Loucy (cell line): ENCODE results near the gene HES5.

Experiments used
- H2AFZ ChIP-seq: fragments of 200-600 bp; sonication (generic); 2 replicates; pipeline ENCODE4 v1.6.0; 2016; ENCODE audit warnings: antibody characterized with exemption, mild to moderate bottlenecking, low read length, moderate library complexity
- H3F3A ChIP-seq: fragments of 200-600 bp; 2 replicates; pipeline ENCODE4 v1.6.0; 2016; ENCODE audit warnings: antibody characterized with exemption, low read depth, mild to moderate bottlenecking
- H3K27me3 ChIP-seq: fragments of 200-600 bp; sonication (generic); 2 replicates; pipeline ENCODE4 v1.6.1; 2014; ENCODE audit warnings: low read length, mild to moderate bottlenecking; ENCODE audit not compliant: insufficient read depth, poor library complexity, severe bottlenecking
- H3K36me3 ChIP-seq: fragments of 200-600 bp; sonication (generic); 2 replicates; pipeline ENCODE4 v1.6.1; 2016; ENCODE audit warnings: low read length; ENCODE audit not compliant: insufficient read depth
- H3K4me1 ChIP-seq: fragments of 200-600 bp; sonication (generic); 2 replicates; pipeline ENCODE4 v1.5.1; 2014; ENCODE audit warnings: low read length, mild to moderate bottlenecking; ENCODE audit not compliant: insufficient read depth, poor library complexity, severe bottlenecking
- H3K4me2 ChIP-seq: fragments of 200-600 bp; sonication (generic); 2 replicates; pipeline ENCODE4 v1.6.0; 2014; ENCODE audit warnings: antibody characterized with exemption, low read length, low read depth, mild to moderate bottlenecking; ENCODE audit not compliant: poor library complexity, severe bottlenecking
- H3K4me3 ChIP-seq: fragments of 200-600 bp; sonication (generic); 2 replicates; pipeline ENCODE4 v1.5.1; 2014; ENCODE audit warnings: low read length, mild to moderate bottlenecking, mixed read lengths; ENCODE audit not compliant: poor library complexity, severe bottlenecking
- H3K79me2 ChIP-seq: fragments of 200-600 bp; sonication (generic); 2 replicates; pipeline ENCODE4 v1.6.1; 2014; ENCODE audit warnings: low read length; ENCODE audit not compliant: insufficient read depth
- H3K9ac ChIP-seq: fragments of 200-600 bp; sonication (generic); 2 replicates; pipeline ENCODE4 v1.6.0; 2014; ENCODE audit warnings: mild to moderate bottlenecking, low read depth, low read length, moderate library complexity; ENCODE audit not compliant: poor library complexity, severe bottlenecking
- H3K9me2 ChIP-seq: fragments of 200-600 bp; sonication (generic); replicated peaks from 2 replicates; pipeline ENCODE4 v1.6.1; 2016; ENCODE audit warnings: low read depth, low read length, mixed read lengths
- H3K9me3 ChIP-seq: fragments of 200-600 bp; sonication (generic); 2 replicates; pipeline ENCODE4 v1.6.1; 2014; ENCODE audit warnings: mild to moderate bottlenecking, antibody characterized with exemption, low read length, low read depth; ENCODE audit not compliant: insufficient read depth
- H4K20me1 ChIP-seq: fragments of 200-600 bp; sonication (generic); 2 replicates; pipeline ENCODE4 v1.6.0; 2014; ENCODE audit warnings: antibody characterized with exemption, low read length, mild to moderate bottlenecking; ENCODE audit not compliant: insufficient read depth, poor library complexity, severe bottlenecking
- EZH2phosphoT487 ChIP-seq: fragments of 200-600 bp; IDR thresholded peaks from 2 replicates; pipeline ENCODE4 v1.6.1; 2018; ENCODE audit warnings: antibody characterized with exemption, mild to moderate bottlenecking, moderate library complexity, borderline replicate concordance
- TF ChIP-seq, protein P1 (sequence below): fragments of 200-600 bp; sonication (generic); conservative IDR thresholded peaks from 2 replicates; pipeline ENCODE4 v1.5.1; 2014; ENCODE audit warnings: mild to moderate bottlenecking, antibody characterized with exemption, low read length

HES5 gene

DNA sequence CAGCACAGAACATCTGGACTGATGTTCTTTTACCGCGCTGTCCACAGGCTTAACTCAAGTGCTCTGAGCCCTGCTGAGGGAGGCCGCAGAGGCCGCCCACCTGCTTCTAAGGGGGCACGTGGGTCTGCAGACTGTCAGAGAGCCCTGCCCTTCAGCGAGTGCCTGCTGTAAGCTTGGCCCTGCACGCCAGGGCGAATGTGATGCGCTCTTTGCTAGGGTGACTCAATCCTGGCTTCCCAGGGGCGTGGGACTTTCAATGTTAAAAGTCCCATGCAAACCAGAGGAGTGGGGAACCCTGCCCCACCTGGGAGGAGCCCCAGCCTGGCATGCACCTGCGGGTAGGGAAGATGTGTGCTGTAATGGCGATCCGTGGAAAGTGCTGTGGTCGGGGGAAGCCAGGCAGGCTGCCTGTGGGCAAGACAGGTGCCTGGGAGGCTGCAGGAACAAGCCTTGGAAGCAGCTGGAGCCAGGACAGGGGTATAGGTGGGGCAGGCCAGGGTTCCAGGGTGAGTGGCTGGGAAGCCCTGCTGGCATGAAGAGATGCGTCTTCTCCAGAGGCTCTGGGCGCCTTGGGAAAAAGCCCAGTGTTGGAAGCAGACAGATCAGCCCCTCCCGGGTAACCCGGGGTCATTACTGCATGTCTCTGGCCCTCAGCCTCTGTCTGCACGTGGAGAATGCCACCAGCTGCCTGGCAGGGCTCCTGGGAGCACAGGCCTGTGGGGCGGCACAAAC lies 3.1 kb downstream of the HES5 start:
- Histone ChIP-seq H3K4me2 (peak overlapping the region; percentile 69), H3K4me1 (peaks cover 27% of the 10 kb centered on the region), H3K9me2 (no peaks in the 10 kb centered on the region), H3K4me3 (peak overlapping the region; percentile 69), H3K36me3 (no peaks in the 10 kb centered on the region), H3K79me2 (peaks cover 40% of the 10 kb centered on the region), H4K20me1 (peaks cover 37% of the 10 kb centered on the region), H3F3A (no peaks in the 10 kb centered on the region), H3K9ac (peak overlapping the region; percentile 40), H3K9me3 (no peaks in the 10 kb centered on the region), H2AFZ (no peak overlapping the region), H3K27me3 (no peaks in the 10 kb centered on the region)
- TF ChIP-seq, protein P1, sequence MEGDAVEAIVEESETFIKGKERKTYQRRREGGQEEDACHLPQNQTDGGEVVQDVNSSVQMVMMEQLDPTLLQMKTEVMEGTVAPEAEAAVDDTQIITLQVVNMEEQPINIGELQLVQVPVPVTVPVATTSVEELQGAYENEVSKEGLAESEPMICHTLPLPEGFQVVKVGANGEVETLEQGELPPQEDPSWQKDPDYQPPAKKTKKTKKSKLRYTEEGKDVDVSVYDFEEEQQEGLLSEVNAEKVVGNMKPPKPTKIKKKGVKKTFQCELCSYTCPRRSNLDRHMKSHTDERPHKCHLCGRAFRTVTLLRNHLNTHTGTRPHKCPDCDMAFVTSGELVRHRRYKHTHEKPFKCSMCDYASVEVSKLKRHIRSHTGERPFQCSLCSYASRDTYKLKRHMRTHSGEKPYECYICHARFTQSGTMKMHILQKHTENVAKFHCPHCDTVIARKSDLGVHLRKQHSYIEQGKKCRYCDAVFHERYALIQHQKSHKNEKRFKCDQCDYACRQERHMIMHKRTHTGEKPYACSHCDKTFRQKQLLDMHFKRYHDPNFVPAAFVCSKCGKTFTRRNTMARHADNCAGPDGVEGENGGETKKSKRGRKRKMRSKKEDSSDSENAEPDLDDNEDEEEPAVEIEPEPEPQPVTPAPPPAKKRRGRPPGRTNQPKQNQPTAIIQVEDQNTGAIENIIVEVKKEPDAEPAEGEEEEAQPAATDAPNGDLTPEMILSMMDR, result no peak
- no peak for TF ChIP-seq EZH2phosphoT487

DNA sequence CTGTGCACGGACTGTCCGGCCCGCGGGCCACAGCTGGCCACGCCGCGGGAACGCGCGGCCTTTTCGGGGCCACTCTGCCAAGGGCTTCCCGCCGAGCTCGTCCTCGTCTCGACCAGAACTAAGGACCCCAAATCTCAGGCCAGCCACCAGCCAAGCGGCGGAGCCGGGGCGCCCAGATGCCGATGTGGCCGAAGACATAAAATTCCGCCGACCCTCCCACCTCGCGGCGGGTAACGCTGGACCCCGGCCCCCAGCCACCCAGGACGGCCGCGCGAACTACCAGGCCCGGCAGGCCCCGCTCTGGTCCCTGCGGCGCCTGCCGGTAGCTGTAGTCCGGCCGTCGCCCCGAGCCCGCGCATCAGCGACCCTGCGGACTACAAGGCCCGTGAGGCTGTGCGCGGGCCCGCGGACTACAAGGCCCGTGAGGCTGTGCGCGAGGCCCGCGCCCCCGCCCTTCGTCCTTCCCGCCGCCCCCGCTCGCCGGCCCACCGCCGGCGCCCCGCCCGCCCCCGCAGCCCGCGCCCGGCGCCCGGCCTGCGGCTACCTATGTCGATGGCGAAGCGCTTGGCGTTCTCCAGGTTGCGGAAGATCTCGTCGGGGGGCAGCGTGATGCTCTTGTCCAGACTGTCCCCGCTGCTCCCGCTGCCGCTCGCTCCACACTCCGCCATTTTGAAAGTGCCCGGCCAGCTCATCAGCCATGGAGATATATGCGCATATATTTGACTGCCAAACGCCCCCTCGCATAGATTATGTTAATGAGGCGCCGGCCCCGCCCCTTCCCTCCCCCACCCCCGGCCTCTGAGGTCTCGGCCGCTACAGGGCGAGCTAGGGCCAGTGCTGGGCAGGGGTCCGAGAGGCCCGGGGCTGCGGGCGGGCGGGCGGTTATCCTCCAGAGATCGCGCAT lies 3.9 kb downstream of the HES5 start, which contains the start of gene PANK4:
Gene PANK4, minus strand, starts transcription at position 677 of the 904 bp plus-strand sequence. Its CDS starts 9 bp downstream, at position 668.
- H3K9me2 ChIP-seq, result no peaks in the 10 kb centered on the region
- no peak within 1 kb of the TSS; the same call in 1 of the 2 replicates for H2AFZ ChIP-seq
- H3F3A ChIP-seq, result no peaks in the 10 kb centered on the region
- no peaks in the 10 kb centered on the region for H3K9me3 ChIP-seq
- peaks cover 46% of the 10 kb centered on the region for H3K79me2 ChIP-seq
- peaks cover 37% of the 10 kb centered on the region for H4K20me1 ChIP-seq
- TF ChIP-seq EZH2phosphoT487, result no peak
- TF ChIP-seq, protein P1, result no peak
- H3K4me3 ChIP-seq, result peak within 1 kb of the TSS; percentile 96
- H3K27me3 ChIP-seq, result no peaks in the 10 kb centered on the region
- peak within 1 kb of the TSS; percentile 99 for H3K4me2 ChIP-seq
- H3K36me3 ChIP-seq, result no peaks in the 10 kb centered on the region
- H3K4me1 ChIP-seq, result peaks cover 27% of the 10 kb centered on the region
- peak within 1 kb of the TSS; percentile 89 for H3K9ac ChIP-seq

DNA sequence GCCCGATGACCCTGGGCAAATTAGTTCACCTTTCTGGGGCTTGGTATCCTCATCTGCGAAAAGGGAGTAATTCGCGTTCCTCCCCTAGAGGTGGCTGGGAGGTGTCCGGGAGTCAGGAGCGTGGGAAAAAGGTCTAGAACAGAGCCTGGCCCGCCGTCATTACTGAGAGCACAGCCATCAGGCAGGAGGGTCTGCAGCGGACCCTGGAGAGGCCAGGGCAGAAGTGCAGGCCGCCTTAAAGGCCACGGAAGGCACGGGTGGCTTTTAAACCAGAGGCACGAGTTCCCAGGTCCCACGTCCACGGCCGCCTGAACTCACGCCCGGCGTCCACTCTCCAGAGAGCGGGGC lies 4.5 kb downstream of the HES5 start:
- Histone ChIP-seq H2AFZ (no peak overlapping the region), H3K27me3 (no peaks in the 10 kb centered on the region), H3K9me2 (no peaks in the 10 kb centered on the region), H3K36me3 (peaks cover 6% of the 10 kb centered on the region; the same call in 1 of the 2 replicates), H3K4me2 (peak overlapping the region; percentile 99), H3K79me2 (peaks cover 46% of the 10 kb centered on the region), H3K4me3 (peak overlapping the region; percentile 96), H3K9ac (peak overlapping the region; percentile 89), H4K20me1 (peaks cover 37% of the 10 kb centered on the region), H3F3A (no peaks in the 10 kb centered on the region), H3K9me3 (no peaks in the 10 kb centered on the region), H3K4me1 (peaks cover 27% of the 10 kb centered on the region)
- TF ChIP-seq, protein P1, result no peak; the same call in 1 of the 2 replicates
- no peak for TF ChIP-seq EZH2phosphoT487
